ENCODE results near the gene MET.
"Not testable (repeated sequence)": the region's sequence is repeated elsewhere in the genome, so short reads cannot be mapped to it uniquely, and the experiment has no call there.

Gene MET

DNA sequence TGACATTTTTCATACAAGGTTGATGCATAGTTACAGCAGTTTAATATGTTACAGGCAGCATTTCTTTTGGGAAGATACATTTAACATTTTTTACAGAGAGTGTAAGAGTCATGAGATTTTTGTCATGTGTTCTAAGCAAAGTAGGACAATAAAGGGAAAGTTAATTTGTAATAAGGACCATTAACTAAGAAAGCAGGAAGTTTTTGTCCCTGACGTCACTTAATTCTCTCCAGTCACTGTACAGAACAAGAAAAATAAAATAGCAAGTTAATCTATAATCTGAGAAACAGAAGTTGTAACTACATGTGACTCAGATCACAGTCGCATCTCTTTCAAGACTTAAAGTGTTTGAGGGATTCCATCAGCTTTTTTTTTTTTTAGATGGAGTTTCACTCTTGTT, 140.9 kb downstream of the MET start:
- DNase-seq = no peak

DNA sequence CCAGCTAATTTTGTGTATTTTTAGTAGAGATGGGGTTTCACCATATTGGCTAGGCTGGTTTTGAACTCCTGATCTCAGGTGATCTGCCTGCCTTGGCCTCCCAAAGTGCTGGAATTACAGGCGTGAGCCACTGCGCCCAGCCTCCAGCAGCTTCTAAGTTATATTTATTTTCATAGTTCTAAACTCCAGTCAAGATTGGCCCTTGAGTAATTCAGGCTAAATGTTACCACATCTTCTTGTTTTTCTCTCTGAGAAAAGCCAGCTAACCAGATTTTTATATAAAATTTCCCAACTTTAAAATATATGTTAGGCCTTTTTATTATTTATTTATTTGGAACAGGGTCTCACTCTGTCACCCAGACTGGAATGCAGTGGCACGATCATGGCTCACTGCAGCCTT, 141.4 kb downstream of the MET start:
- DNase-seq = not testable (repeated sequence)

DNA sequence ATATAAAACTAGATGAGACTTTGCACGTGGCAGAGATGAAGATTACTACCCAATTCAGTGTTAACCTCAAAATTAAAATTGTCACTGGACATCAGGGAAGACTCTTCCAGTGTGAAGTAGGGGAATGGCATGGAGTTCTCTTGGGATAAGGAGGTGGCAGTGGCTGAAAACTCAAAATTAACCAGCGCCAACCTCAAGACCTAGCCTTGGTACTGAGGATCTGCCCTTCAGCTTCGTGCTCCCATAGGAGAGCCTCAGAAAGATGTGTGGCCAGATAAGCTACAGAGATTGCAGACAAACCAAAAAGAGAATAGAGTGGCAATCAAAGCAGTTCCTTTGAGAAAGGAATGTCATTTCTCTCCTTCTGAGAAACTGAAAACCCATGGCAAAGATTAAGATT, 143.0 kb downstream of the MET start:
- DNase-seq = no peak

DNA sequence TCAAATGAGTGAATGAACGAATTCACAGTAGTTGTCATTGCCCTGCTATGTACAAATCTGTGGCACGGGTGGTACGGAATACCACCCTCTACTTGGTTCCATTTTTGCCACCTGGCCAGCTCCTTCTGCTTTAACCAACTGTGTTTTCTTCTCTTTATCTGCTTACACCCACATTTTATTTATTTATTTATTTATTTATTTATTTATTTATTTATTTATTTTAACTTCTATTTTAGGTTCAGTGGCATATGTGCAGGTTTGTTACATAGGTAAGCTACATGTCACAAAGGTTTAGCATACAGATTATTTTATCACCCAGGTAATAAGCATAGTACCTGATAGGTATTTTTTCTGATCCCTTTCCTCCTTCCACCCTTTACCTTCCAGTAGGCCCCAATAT, 148.2 kb downstream of the MET start:
- DNase-seq = no peak

DNA sequence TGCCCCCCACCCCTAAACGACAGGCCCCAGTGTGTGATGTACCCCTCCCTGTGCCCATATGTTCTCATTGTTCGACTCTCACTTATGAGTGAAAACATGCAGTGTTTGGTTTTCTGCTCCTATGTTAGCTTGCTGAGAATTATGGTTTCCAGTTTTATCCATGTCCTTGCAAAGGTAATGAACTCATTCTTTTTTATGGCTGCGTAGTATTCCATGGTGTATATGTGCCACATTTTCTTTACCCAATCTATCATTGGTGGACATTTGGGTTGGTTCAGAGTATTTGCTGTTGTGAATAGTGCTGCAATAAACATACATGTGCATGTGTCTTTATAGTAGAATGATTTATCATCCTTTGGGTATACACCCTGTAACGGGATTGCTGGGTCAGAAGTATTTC, 149.7 kb downstream of the MET start:
- DNase-seq = not testable (repeated sequence)

DNA sequence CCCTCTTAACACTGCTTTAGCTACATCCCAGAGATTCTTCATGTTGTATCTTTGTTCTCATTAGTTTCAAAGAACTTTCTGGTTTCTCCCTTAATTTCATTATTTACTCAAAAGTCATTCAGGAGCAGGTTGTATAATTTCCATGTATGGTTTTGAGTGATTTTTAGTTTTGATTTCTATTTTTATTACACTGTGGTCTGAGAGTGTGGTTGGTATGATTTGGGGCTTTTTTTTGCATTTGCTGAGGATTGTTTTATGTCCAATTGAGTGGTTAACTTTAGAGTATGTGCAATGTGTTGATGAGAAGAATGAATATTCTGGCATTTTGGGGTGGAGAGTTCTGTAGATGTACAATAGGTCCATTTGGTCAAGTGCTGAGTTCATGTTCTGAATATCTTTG, 152.5 kb downstream of the MET start:
- no peak for DNase-seq

DNA sequence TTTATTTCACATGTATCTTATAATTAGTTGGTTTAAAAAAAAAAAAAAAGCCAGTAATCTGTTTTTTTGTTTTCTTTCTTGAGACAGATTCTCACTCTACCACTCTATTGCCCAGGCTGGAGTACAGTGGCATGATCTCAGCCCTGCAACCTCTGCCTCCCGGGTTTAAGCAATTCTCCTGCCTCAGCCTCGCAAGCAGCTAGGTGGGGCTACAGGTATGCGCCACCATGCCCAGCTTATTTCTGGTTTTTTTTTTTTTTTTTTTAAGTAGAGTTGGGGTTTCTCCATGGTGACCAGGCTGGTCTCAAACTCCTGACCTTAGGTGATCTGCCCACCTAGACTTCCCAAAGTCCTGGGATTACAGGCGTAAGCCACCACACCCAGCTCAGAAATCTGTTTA, 156.3 kb downstream of the MET start:
- DNase-seq = no peak

DNA sequence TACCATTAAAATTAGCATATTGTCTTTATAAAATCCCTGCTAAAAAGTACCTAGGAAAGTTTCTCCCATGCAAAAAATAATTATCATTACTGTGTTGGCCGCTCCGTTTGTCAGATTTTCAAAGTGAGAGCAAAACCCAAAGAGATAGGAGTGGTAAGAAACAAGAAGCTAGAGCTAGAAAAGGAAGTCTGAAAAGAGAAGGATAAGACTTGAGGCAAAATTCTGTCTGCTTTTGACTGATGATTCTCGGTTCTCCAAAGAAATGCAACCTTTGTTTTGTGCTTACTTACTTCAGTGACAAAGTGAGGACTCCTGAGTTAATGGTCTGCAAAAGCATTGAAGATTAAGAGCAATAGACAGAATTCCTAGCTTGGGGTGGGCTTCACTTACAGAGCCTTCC, 157.0 kb downstream of the MET start:
- no peak for DNase-seq

DNA sequence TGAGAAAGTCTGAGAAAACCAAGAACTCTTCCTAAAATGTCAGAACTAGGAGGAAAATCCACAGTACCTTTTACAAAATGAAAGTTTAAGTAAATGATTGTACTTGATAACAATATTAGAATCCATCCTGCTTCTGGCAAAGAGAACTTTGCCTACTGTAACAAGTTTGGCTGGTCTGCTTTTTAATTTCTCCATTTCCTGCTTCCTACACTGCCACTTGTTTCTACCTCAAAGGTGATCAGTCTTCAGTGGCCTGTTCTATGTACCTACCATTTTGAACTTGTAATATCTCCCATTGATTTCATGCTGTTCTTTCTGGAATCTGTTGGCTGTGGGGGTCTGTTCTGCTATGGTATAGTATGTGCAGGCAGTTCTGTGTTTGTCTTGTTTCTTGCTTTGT, 157.5 kb downstream of the MET start:
- DNase-seq = no peak

DNA sequence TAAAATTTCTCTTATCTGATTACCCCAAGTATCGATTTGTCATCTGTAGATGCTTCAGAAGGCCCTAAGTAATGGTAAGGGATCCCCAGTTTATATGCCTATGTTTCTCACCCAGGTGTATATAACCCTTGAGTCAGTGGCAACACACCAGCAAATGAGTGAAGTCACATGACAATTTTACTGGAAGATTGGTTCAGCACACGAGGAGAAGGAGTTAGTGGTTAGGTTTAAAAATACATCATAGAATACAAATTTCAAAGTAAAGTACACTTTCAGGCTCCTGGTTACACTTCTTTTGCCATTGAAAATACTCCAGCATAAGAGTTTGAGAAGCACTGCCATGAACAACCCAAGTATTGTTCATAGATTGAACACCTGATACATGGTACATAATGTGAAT, 160.7 kb downstream of the MET start:
- no peak for DNase-seq

DNA sequence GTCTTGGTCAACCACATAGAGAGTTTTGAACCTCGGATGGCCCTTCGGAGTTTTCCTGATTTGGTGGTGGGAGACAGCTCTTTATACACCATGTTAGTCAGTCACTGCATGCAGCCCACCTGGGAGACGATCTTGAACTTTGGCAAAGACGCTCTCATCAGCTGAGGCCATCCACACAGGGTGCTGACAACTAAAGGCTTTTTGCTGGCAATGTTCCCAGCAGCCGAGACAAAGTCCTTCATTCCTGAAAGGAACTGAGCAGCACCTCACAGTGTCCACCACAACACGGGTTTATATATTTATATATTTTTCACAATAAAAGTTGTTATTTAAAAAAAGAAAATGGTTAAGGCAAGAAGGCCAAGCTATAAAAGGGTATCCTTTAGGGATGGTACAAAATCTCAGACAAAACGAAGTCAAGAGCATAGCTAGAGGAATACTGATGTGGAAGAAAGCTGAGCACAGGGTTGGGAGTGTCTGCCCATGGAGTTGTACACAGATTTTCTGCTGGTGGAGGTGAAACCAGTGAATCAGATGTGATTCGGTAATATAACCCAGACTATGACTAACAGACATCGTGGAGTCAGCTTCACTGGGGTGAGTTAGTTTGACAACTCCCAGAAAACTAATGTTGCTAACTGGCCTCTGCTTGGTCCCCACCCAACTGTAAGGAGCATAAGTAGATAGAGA, 163.0 kb downstream of the MET start:
- DNase-seq = no peak

DNA sequence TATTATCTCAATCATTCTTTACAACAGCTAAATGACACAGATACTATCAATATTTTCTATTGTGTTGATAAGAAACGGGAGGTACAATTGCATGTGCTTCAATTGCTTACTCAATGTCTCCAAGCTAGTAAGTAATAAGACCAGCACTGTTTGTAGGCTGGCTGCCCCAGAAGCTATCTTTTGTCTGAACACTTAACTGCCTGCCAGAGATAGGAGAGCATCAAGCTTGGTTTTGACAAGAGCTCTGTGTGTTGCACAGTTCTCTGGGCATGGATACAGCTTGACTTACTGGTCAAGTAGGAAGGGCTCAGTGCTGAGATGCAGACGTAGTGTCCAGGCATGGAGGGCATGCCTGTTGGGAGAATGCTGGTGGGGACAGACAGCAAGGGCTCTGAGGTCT, 164.1 kb downstream of the MET start:
- no peak for DNase-seq

DNA sequence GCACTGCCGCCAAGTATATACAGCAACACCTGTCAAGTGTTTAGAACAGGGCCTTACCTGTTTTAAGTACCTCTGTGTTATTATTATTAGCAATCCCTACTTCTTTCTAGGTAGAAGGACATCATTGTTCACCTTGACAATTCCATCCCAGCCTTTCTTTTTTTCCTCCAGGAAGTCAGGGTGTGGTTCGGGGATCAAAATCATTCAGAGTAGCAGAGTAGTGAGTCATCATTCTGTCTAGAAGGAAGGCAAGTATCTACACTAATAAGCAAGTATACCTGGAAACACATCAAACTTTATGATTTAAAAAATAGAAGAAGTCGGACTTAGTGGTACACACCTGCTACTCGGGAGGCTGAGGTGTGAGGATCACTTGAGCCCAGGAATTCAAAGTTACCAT, 164.9 kb downstream of the MET start:
- no peak for DNase-seq

DNA sequence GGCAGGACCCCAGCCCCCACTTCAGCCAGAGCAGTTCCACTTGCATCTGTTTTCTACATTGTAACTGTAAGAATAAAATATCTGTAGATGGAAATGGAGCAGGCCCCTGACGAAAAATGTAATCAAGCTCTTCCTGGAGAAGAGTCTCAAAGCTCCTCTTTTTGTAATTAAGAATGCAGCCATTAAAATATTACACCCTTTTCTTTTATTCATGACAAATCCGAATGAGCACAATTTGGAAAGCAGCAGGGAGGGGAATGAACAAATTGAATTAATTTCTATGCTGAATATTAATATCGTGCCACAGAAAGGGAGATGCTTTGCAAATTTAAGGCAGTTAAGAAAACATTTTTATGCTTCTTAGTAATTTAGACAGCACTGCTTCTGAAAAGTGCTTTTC, 165.6 kb downstream of the MET start:
- DNase-seq = no peak

DNA sequence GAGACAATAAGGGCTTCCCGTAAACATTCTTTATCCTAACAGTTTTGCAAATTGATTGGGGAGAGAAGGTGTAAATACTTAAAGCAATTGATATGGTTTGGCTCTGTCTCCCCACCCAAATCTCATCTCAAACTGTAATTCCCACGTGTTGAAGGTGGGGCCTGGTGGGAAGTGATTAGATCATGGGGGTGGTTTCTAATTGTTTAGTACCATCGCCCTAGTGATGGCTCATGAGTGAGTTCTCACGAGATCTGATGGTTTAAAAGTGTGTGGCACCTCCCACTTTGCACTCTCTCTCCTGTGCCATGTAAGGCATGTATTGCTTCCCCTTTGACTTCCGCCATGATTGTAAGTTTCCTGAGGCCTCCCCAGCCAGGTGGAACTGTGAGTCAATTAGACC, 168.3 kb downstream of the MET start:
- no peak for DNase-seq

DNA sequence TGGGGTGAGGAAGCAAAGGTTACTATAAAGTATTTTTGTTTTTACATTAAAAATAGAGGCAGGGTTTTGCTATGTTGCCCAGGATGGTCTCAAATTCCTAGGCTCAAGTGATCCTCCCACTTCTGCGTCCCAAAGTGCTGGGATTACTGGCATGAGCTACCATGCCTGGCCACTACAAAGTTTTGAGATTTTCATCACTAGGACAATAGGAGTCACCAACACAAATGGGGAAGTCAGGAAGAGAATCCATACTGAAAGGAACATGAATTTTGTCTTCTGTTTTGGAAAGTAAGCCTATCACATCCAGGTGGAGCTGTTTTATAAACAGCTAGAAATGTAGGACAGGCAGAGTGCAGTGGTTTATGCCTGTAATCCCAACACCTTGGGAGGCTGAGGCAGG, 170.4 kb downstream of the MET start:
- DNase-seq = no peak

DNA sequence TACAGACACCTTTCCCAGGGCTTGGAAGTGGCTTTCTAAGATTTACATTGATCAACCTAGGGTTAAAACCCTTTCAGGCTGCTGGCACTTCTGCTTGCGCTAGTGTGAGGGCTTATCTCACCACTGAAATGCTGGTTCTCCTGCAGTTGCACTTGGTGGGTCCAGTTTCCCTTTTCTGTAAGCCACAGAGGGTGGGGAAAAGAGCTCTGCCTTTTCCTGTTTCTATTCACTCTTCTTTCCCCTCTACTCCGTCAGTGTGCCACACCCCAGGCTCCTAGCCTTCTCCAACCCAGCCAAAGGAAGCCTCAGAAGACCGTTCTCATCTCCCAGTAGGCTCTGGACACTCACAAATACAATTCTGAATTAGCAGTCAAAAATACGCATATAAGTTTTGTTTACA, 171.4 kb downstream of the MET start:
- DNase-seq = no peak
